Fibroblast of lung (primary cell): ENCODE data around the gene PRSS48.

Source experiments
- EZH2 ChIP-seq: IDR thresholded peaks from 2 replicates; pipeline ENCODE4 v1.5.1; 2012; ENCODE audit warnings: low read length, control low read depth, mild to moderate bottlenecking; ENCODE audit errors: missing control alignments
- TF ChIP-seq, protein P1 (sequence below), 2 donors: IDR thresholded peaks in 1 of 2; conservative IDR thresholded peaks in 1 of 2; 1 replicate in 1 of 2; 2 replicates in 1 of 2; pipeline ENCODE4 v1.5.1; 2011 to 2012; ENCODE audit warnings: low read length in 2 of 2, control low read depth in 1 of 2, inconsistent platforms in 1 of 2, low read depth in 1 of 2, mild to moderate bottlenecking in 1 of 2

- TF ChIP-seq, protein P1, sequence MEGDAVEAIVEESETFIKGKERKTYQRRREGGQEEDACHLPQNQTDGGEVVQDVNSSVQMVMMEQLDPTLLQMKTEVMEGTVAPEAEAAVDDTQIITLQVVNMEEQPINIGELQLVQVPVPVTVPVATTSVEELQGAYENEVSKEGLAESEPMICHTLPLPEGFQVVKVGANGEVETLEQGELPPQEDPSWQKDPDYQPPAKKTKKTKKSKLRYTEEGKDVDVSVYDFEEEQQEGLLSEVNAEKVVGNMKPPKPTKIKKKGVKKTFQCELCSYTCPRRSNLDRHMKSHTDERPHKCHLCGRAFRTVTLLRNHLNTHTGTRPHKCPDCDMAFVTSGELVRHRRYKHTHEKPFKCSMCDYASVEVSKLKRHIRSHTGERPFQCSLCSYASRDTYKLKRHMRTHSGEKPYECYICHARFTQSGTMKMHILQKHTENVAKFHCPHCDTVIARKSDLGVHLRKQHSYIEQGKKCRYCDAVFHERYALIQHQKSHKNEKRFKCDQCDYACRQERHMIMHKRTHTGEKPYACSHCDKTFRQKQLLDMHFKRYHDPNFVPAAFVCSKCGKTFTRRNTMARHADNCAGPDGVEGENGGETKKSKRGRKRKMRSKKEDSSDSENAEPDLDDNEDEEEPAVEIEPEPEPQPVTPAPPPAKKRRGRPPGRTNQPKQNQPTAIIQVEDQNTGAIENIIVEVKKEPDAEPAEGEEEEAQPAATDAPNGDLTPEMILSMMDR (conservative IDR thresholded peaks at IDR 0.05 in 1 of 2, IDR thresholded peaks at IDR 0.05 in 1 of 2; ENCODE audit: low read depth in 1 of 2, low read length in 2 of 2): no peak
- TF ChIP-seq EZH2: no peak
Observed at GRCh38 chr4:151267822-151268535, 9.0 kb upstream of the PRSS48 start.
